GM23248 (cell line): ENCODE data around the gene NPAS3. TPM values are rescaled to one million over a fixed set of nuclear protein-coding genes. Genes with fewer than 3 reads are reported as not detected.

Experiments used
- DNase-seq: peaks from one replicate; pipeline ENCODE4 v3.0.0-alpha.2; 2015
- H2AFZ ChIP-seq: fragments of 200-600 bp; sonication (generic); 2 replicates; pipeline ENCODE4 v1.6.1; 2016; ENCODE audit warnings: antibody characterized with exemption
- H3F3A ChIP-seq: fragments of 200-600 bp; sonication (generic); 2 replicates; pipeline ENCODE4 v1.6.1; 2016; ENCODE audit warnings: mild to moderate bottlenecking, antibody characterized with exemption, mixed run types; ENCODE audit not compliant: insufficient read depth
- H3K27ac ChIP-seq: fragments of 200-600 bp; sonication (generic); 2 replicates; pipeline ENCODE4 v1.5.1; 2016; ENCODE audit warnings: mild to moderate bottlenecking
- H3K27me3 ChIP-seq: fragments of 200-600 bp; sonication (generic); replicated peaks from 2 replicates; pipeline ENCODE4 v1.6.1; 2016; ENCODE audit warnings: mild to moderate bottlenecking; ENCODE audit not compliant: insufficient read depth
- H3K36me3 ChIP-seq: fragments of 200-600 bp; sonication (generic); 2 replicates; pipeline ENCODE4 v1.6.1; 2016; ENCODE audit warnings: low read depth, mild to moderate bottlenecking
- H3K4me1 ChIP-seq: fragments of 200-600 bp; sonication (generic); 2 replicates; pipeline ENCODE4 v1.6.1; 2016; ENCODE audit warnings: mild to moderate bottlenecking; ENCODE audit not compliant: insufficient read depth
- H3K4me2 ChIP-seq: fragments of 200-600 bp; sonication (generic); one replicate; pipeline ENCODE4 v1.6.1; 2016; ENCODE audit warnings: mild to moderate bottlenecking; ENCODE audit not compliant: unreplicated experiment
- H3K4me3 ChIP-seq: fragments of 200-600 bp; sonication (generic); 2 replicates; pipeline ENCODE4 v1.5.1; 2016; ENCODE audit warnings: mild to moderate bottlenecking
- H3K79me2 ChIP-seq: fragments of 200-600 bp; sonication (generic); 2 replicates; pipeline ENCODE4 v1.6.1; 2016; ENCODE audit warnings: mild to moderate bottlenecking; ENCODE audit not compliant: insufficient read depth
- H3K9ac ChIP-seq: fragments of 200-600 bp; sonication (generic); 2 replicates; pipeline ENCODE4 v1.6.1; 2016; ENCODE audit warnings: mild to moderate bottlenecking
- H3K9me2 ChIP-seq: fragments of 200-600 bp; sonication (generic); 2 replicates; pipeline ENCODE4 v1.6.1; 2016; ENCODE audit warnings: mixed run types, mild to moderate bottlenecking, moderate library complexity; ENCODE audit not compliant: insufficient read depth
- H3K9me3 ChIP-seq: fragments of 200-600 bp; sonication (generic); one replicate; pipeline ENCODE4 v1.6.1; 2017; ENCODE audit warnings: low read depth
- H4K20me1 ChIP-seq: fragments of 200-600 bp; sonication (generic); 2 replicates; pipeline ENCODE4 v1.6.0; 2016; ENCODE audit not compliant: insufficient read depth
- EZH2 ChIP-seq: fragments of 200-600 bp; sonication (generic); IDR thresholded peaks from 2 replicates; pipeline ENCODE4 v1.6.1; 2018; ENCODE audit warnings: antibody characterized with exemption, mild to moderate bottlenecking; ENCODE audit not compliant: insufficient read depth, poor library complexity, severe bottlenecking
- EZH2phosphoT487 ChIP-seq: fragments of 200-600 bp; sonication (generic); IDR thresholded peaks from 2 replicates; pipeline ENCODE4 v1.6.1; 2018; ENCODE audit warnings: antibody characterized with exemption, moderate library complexity, mild to moderate bottlenecking, low read depth; ENCODE audit not compliant: insufficient read depth
- WGBS, 2 experiments: methylation state at CpG; one replicate each; pipeline ENCODE4 v1.1.6; 2015 to 2017; ENCODE audit warnings: low lambda C conversion rate in 2 of 2, low coverage in 1 of 2; ENCODE audit errors: missing lambda C conversion rate in 2 of 2; 5-methylcytosine and 5-hydroxymethylcytosine counted together
- in situ Hi-C: fragments of 300-500 bp; cut with MboI; formaldehyde crosslinking; loops from 2 replicates; pipeline ENCODE4 v1.15.0; 2020
- polyA plus RNA-seq: library from polyadenylated mRNA; unstranded; fragments of >200 nt; fragmentation: Nextera tagmentation; extraction: Ambion mirVana; gene quantifications from 2 replicates; pipeline ENCODE4 v1.2.1, GENCODE V29; 2016
- total RNA-seq: library from RNA; depleted of rRNA; stranded (reverse); fragments of >200 nt; shearing (Covaris generic); gene quantifications from 2 replicates; pipeline ENCODE4 v1.2.3, GENCODE V29; 2014

The NPAS3 gene
- total and polyA plus RNA-seq, 2 experiments from 2014 or later: 0.65 TPM; not detected in 1

- H2AFZ ChIP-seq: no peak overlapping the region
- no peaks in the 10 kb centered on the region for H3K9me2 ChIP-seq
- peaks cover 11% of the 10 kb centered on the region for H3K4me1 ChIP-seq
- H3K9ac ChIP-seq: peak overlapping the region; percentile 24
- H3F3A ChIP-seq: peaks cover 4% of the 10 kb centered on the region
- 0% methylated on average over 1 of the region's 1 CpG for WGBS, 2 experiments
- in situ Hi-C loops: no loop called here
- TF ChIP-seq EZH2phosphoT487 (no peak), EZH2 (no peak)
- H3K9me3 ChIP-seq: no peaks in the 10 kb centered on the region
- peak; percentile 96 for DNase-seq
- H3K27ac ChIP-seq: peak overlapping the region; percentile 57
- H4K20me1 ChIP-seq: no peaks in the 10 kb centered on the region
- peak overlapping the region; percentile 53 for H3K4me2 ChIP-seq
- H3K36me3 ChIP-seq: no peaks in the 10 kb centered on the region
- H3K27me3 ChIP-seq: no peaks in the 10 kb centered on the region
- H3K79me2 ChIP-seq: no peaks in the 10 kb centered on the region
- no peak overlapping the region for H3K4me3 ChIP-seq
Measured at GRCh38 chr14:33404054-33404453, 465.4 kb downstream of the NPAS3 start.

- in situ Hi-C loops: no loop called here
- Histone ChIP-seq H3K27ac (no peak overlapping the region), H3K9ac (no peak overlapping the region), H3K27me3 (no peaks in the 10 kb centered on the region), H3K4me2 (no peak overlapping the region), H3K4me3 (no peak overlapping the region), H3K36me3 (no peaks in the 10 kb centered on the region), H3K9me2 (no peaks in the 10 kb centered on the region), H3K4me1 (peaks cover 11% of the 10 kb centered on the region), H3K79me2 (no peaks in the 10 kb centered on the region), H3K9me3 (no peaks in the 10 kb centered on the region), H4K20me1 (no peaks in the 10 kb centered on the region), H3F3A (peaks cover 4% of the 10 kb centered on the region), H2AFZ (no peak overlapping the region)
- 80 to 95% methylated on average over 1 of the region's 1 CpG for WGBS, 2 experiments
- no peak for DNase-seq
- TF ChIP-seq EZH2 (no peak), EZH2phosphoT487 (no peak)
Measured at GRCh38 chr14:33404964-33405574, 466.4 kb downstream of the NPAS3 start.

- no peaks in the 10 kb centered on the region for H3K36me3 ChIP-seq
- no peak overlapping the region for H3K4me3 ChIP-seq
- WGBS, 2 experiments: 83 to 89% methylated on average over 2 of the region's 2 CpGs
- no peaks in the 10 kb centered on the region for H3K9me3 ChIP-seq
- H2AFZ ChIP-seq: no peak overlapping the region
- H3K9me2 ChIP-seq: no peaks in the 10 kb centered on the region
- H3K4me1 ChIP-seq: peaks cover 11% of the 10 kb centered on the region
- H3K4me2 ChIP-seq: no peak overlapping the region
- TF ChIP-seq EZH2: no peak
- no peak for TF ChIP-seq EZH2phosphoT487
- no peak for DNase-seq
- no peak overlapping the region for H3K27ac ChIP-seq
- peaks cover 4% of the 10 kb centered on the region for H3F3A ChIP-seq
- no peaks in the 10 kb centered on the region for H3K79me2 ChIP-seq
- no peak overlapping the region for H3K9ac ChIP-seq
- no peaks in the 10 kb centered on the region for H4K20me1 ChIP-seq
- no peaks in the 10 kb centered on the region for H3K27me3 ChIP-seq
- in situ Hi-C loops: no loop called here
Measured at GRCh38 chr14:33406766-33407165, 468.1 kb downstream of the NPAS3 start.

GRCh38 chr14:33408291-33408690, 469.6 kb downstream of the NPAS3 start:
- Histone ChIP-seq H3K9me3 (no peaks in the 10 kb centered on the region), H3K4me1 (peaks cover 11% of the 10 kb centered on the region), H3K27me3 (no peaks in the 10 kb centered on the region), H3K36me3 (no peaks in the 10 kb centered on the region), H3K79me2 (no peaks in the 10 kb centered on the region), H3K9me2 (no peaks in the 10 kb centered on the region), H3K27ac (no peak overlapping the region), H3K9ac (no peak overlapping the region), H4K20me1 (no peaks in the 10 kb centered on the region), H3K4me2 (no peak overlapping the region), H3K4me3 (no peak overlapping the region), H3F3A (peaks cover 4% of the 10 kb centered on the region), H2AFZ (no peak overlapping the region)
- TF ChIP-seq EZH2: no peak
- TF ChIP-seq EZH2phosphoT487: no peak
- in situ Hi-C loops: no loop called here
- WGBS, 2 experiments: 67 to 75% methylated on average over 2 of the region's 2 CpGs
- no peak for DNase-seq

- Histone ChIP-seq H3K4me3 (no peak overlapping the region), H3K27me3 (no peaks in the 10 kb centered on the region), H2AFZ (no peak overlapping the region), H3K4me2 (no peak overlapping the region), H3K36me3 (no peaks in the 10 kb centered on the region), H3K9ac (no peak overlapping the region), H4K20me1 (no peaks in the 10 kb centered on the region), H3F3A (no peaks in the 10 kb centered on the region), H3K9me3 (no peaks in the 10 kb centered on the region), H3K79me2 (no peaks in the 10 kb centered on the region), H3K9me2 (no peaks in the 10 kb centered on the region), H3K4me1 (no peaks in the 10 kb centered on the region), H3K27ac (no peak overlapping the region)
- TF ChIP-seq EZH2 (no peak), EZH2phosphoT487 (no peak)
- in situ Hi-C loops: no loop called here
- DNase-seq: no peak
Measured at GRCh38 chr14:33412450-33412849, 473.8 kb downstream of the NPAS3 start.
